Upper lobe of right lung (tissue), 1 donor: ENCODE data around the gene UAP1L1. TPM values are rescaled to one million over a fixed set of nuclear protein-coding genes. Genes with fewer than 3 reads are reported as not detected.

Source experiments
- ATAC-seq: fragments of 200-7000 bp; cut with Tn5 transposase; one replicate; pipeline ENCODE4 v1.9.1; 2020; ENCODE audit warnings: mild to moderate bottlenecking, moderate library complexity
- DNase-seq: peaks from one replicate; pipeline ENCODE4 v3.0.0-alpha.2; 2020
- H3K27ac ChIP-seq: fragments of 200-600 bp; one replicate; pipeline ENCODE4 v1.8.0; 2022
- H3K27me3 ChIP-seq: fragments of 200-600 bp; one replicate; pipeline ENCODE4 v1.8.0; 2022; ENCODE audit warnings: mild to moderate bottlenecking
- H3K36me3 ChIP-seq: fragments of 200-600 bp; one replicate; pipeline ENCODE4 v1.8.0; 2022
- H3K4me1 ChIP-seq: fragments of 200-600 bp; one replicate; pipeline ENCODE4 v1.8.0; 2022
- H3K4me3 ChIP-seq: fragments of 200-600 bp; one replicate; pipeline ENCODE4 v1.8.0; 2022; ENCODE audit warnings: mild to moderate bottlenecking
- H3K9me3 ChIP-seq: fragments of 200-600 bp; one replicate; pipeline ENCODE4 v1.8.0; 2022
- CTCF ChIP-seq: fragments of 200-600 bp; IDR thresholded peaks from one replicate; pipeline ENCODE4 v1.8.0; 2022; ENCODE audit warnings: antibody characterized with exemption
- intact Hi-C: fragments of 100-400 bp; cut with DNase I; formaldehyde crosslinking; loops from one replicate; pipeline ENCODE4 v1.11.0; 2022
- total RNA-seq: library from RNA; stranded (reverse); fragmentation: NEBNext Ultra II Directional; extraction: Animal tissue kit (Norgen Biotek cat#: 25700); gene quantifications from one replicate; pipeline ENCODE4 v1.2.1, GENCODE V29; 2021
- donor health status: DM: no; HTN: yes; CAD: no; lungs with severe emphysema.

The UAP1L1 gene
- total RNA-seq, 1 donor from 2014 or later, result 30.7 TPM

DNA sequence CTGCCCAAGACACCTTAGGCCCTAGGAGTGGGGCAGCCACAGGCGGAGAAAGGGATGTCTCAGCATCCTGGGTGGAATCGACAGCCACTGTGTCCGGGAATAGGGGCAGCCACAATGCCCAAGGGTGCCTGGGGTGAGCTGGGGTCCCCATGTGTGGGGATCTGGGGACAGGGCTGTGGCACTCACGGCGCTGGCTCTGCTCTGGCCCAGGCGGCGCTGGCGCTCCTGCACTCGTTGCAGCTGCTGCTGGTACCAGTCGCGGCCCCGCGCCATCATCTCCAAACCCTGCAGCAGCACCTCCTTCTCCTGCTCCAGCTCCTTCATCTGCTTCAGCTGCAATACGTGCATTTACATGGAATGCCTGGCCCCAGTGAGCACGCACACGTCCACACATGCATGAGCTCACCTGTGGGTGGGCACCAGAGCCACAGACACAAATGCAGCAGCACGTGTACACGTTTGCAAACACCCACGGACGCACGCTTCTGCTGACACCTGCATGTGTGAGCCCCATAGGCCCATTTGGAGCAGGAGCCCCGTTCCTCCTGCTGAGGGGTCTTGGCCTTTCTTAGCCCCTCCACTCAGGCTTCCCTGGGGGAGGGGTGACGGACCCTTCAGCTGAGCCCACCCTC lies 11.9 kb upstream of the UAP1L1 start:
- Histone ChIP-seq H3K27me3 (peaks cover 9% of the 10 kb centered on the region), H3K4me1 (no peaks in the 10 kb centered on the region), H3K4me3 (no peak overlapping the region), H3K27ac (no peak overlapping the region), H3K36me3 (no peaks in the 10 kb centered on the region), H3K9me3 (no peaks in the 10 kb centered on the region)
- TF ChIP-seq CTCF, result no peak
- no peak for DNase-seq
- no peak for ATAC-seq
- intact Hi-C loops, result no loop called here

DNA sequence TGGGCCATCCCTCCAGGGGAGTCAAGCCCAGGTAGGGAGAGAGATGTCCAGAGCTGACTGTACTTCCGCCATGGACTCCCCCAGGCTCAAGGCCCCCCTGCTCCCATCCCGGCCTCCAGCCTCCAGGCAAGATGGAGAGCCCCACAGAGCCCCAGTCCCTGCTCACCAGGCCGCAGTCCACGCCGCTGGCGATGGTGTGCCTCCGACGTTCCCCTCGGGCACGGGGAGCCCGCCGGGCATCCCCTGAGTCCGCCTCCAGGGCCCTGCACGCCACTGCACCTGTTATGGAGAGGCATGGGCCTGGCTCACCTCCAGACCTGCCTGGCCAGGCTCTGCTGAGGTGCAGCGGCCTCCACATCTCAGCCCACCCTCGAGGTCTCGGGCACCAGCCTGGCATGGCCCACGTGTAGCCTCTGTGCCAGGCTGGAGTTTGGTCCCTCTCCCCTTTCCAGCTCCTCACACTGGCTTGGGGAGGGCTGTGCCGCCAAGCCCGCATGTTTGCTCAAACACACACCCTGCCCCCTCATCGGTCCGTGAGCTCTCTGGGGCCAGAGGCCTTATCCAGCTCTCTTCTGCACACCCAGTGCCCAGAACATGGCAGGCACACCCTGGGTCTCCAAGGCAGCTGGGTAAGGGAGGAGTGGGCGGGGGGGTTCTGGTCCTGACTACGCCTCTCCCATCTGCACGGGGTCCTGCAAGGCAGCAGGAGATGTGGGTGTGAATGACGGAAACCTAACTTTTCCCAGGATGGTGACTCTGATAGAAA lies 11.0 kb upstream of the UAP1L1 start:
- Histone ChIP-seq H3K27ac (no peak overlapping the region), H3K4me1 (peaks cover 6% of the 10 kb centered on the region), H3K9me3 (no peaks in the 10 kb centered on the region), H3K36me3 (no peaks in the 10 kb centered on the region), H3K4me3 (no peak overlapping the region), H3K27me3 (peaks cover 9% of the 10 kb centered on the region)
- DNase-seq (no peak), ATAC-seq (no peak)
- no peak for TF ChIP-seq CTCF
- intact Hi-C loops, result no loop called here

GRCh38 chr9:137067860-137068538 lies 9.3 kb upstream of the UAP1L1 start:
- Histone ChIP-seq H3K4me1 (peaks cover 7% of the 10 kb centered on the region), H3K36me3 (no peaks in the 10 kb centered on the region), H3K27me3 (peaks cover 9% of the 10 kb centered on the region), H3K9me3 (no peaks in the 10 kb centered on the region), H3K4me3 (no peak overlapping the region), H3K27ac (no peak overlapping the region)
- intact Hi-C loops, result no loop called here
- ATAC-seq, result peak; percentile 70
- DNase-seq, result peak; percentile 89
- TF ChIP-seq CTCF, result peak; percentile 81

GRCh38 chr9:137068539-137069507 lies 8.5 kb upstream of the UAP1L1 start:
- no peak for ATAC-seq
- no peak for TF ChIP-seq CTCF
- Histone ChIP-seq H3K9me3 (no peaks in the 10 kb centered on the region), H3K4me3 (no peak overlapping the region), H3K36me3 (no peaks in the 10 kb centered on the region), H3K27me3 (peaks cover 9% of the 10 kb centered on the region), H3K27ac (no peak overlapping the region), H3K4me1 (peaks cover 7% of the 10 kb centered on the region)
- no peak for DNase-seq
- intact Hi-C loops, result no loop called here

DNA sequence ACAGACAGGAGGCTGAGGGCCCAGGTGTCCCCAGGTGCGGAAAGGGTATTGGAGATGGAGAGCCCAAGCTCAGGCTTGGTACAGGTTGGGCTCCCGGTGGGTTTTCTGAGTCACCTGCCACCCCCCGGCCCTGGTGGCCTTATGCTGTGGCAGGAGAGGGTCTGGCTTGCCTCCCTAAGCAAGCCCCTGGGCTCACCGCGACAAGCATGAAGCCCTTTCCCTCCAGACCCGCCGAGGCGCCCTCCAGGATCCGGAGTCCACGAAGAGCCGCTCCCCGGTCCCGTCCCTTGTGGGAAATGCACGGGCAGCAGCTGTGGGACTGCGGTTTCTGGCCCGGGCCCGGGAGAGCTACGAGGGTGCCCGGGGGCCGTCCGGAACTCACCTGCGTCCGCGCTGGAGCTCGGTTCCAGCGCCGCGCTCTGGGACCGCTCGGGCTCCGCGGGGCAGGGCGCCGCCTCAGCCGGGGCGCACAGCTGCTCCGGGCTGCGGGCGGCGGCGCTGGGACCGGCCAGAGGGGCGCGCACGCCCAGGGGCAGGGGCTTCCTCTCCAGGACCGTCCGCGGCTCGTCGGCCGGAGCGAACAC lies 7.7 kb upstream of the UAP1L1 start:
- no peak overlapping the region for H3K4me3 ChIP-seq
- peaks cover 7% of the 10 kb centered on the region for H3K4me1 ChIP-seq
- peaks cover 9% of the 10 kb centered on the region for H3K27me3 ChIP-seq
- no peaks in the 10 kb centered on the region for H3K36me3 ChIP-seq
- intact Hi-C loops, result no loop called here
- TF ChIP-seq CTCF, result no peak
- ATAC-seq (no peak), DNase-seq (peak; percentile 65)
- H3K9me3 ChIP-seq, result no peaks in the 10 kb centered on the region
- H3K27ac ChIP-seq, result no peak overlapping the region
